GM12873 (cell line): Measurements from ENCODE around the gene CLEC2L.

Source experiments
- CTCF ChIP-seq: IDR thresholded peaks from 2 replicates; pipeline ENCODE4 v1.5.1; 2012; ENCODE audit warnings: low read depth, mild to moderate bottlenecking, moderate library complexity, low read length, control low read depth; ENCODE audit not compliant: insufficient read depth; ENCODE audit errors: missing control alignments

The CLEC2L gene

GRCh38 chr7:139560678-139561077 lies 37.2 kb downstream of the CLEC2L start:
- no peak for TF ChIP-seq CTCF

- TF ChIP-seq CTCF = no peak
Observed at GRCh38 chr7:139562491-139562890, 39.0 kb downstream of the CLEC2L start.

GRCh38 chr7:139562961-139563565 lies 39.6 kb downstream of the CLEC2L start:
- TF ChIP-seq CTCF = no peak

- no peak for TF ChIP-seq CTCF
Observed at GRCh38 chr7:139563856-139564255, 40.4 kb downstream of the CLEC2L start.

GRCh38 chr7:139566075-139566474 lies 42.6 kb downstream of the CLEC2L start:
- TF ChIP-seq CTCF = no peak

GRCh38 chr7:139566736-139567646 lies 43.5 kb downstream of the CLEC2L start:
- no peak for TF ChIP-seq CTCF

GRCh38 chr7:139567647-139568345 lies 44.3 kb downstream of the CLEC2L start:
- no peak for TF ChIP-seq CTCF
